Upper lobe of left lung (tissue), 6 donors: ENCODE measurements around the gene CRTC3. TPM values are rescaled to one million over a fixed set of nuclear protein-coding genes. Genes with fewer than 3 reads are reported as not detected.

Source experiments
- ATAC-seq, 2 donors: fragments of 200-7000 bp; cut with Tn5 transposase; one replicate each; pipeline ENCODE4 v1.9.1; 2022; ENCODE audit warnings: mild to moderate bottlenecking in 2 of 2, moderate library complexity in 2 of 2; ENCODE audit not compliant: low FRiP score in 2 of 2
- DNase-seq, 2 donors: peaks; one replicate each; pipeline ENCODE4 v3.0.0-alpha.2; 2019 to 2020
- H3K27ac ChIP-seq, 4 donors: fragments of 200-600 bp; sonication (generic); one replicate each; pipeline ENCODE4 v1.5.1; 2016 to 2019
- H3K27me3 ChIP-seq, 4 donors: fragments of 200-600 bp; sonication (generic); one replicate each; pipeline ENCODE4 v1.5.1; 2017 to 2019
- H3K36me3 ChIP-seq, 4 donors: fragments of 200-600 bp; sonication (generic); one replicate each; pipeline ENCODE4 v1.5.1; 2016 to 2019
- H3K4me1 ChIP-seq, 4 donors: fragments of 200-600 bp; sonication (generic); one replicate each; pipeline ENCODE4 v1.5.1; 2018 to 2019
- H3K4me3 ChIP-seq, 4 donors: fragments of 200-600 bp; sonication (generic); one replicate each; pipeline ENCODE4 v1.5.1; 2017 to 2019; ENCODE audit warnings: mild to moderate bottlenecking in 2 of 4, moderate library complexity in 1 of 4
- H3K9me3 ChIP-seq, 4 donors: fragments of 200-600 bp; sonication (generic); one replicate each; pipeline ENCODE4 v1.5.1; 2018 to 2019
- EP300 ChIP-seq, 4 donors: sonication (generic); formaldehyde crosslinking; IDR thresholded peaks; one replicate each; pipeline ENCODE4 v1.5.1; 2017; ENCODE audit warnings: antibody characterized with exemption in 4 of 4, control low read depth in 2 of 4
- POLR2A ChIP-seq, 4 donors: fragments of 450-650 bp; IDR thresholded peaks; one replicate each; pipeline ENCODE4 v1.5.1; 2016 to 2017; ENCODE audit warnings: antibody characterized with exemption in 4 of 4, mild to moderate bottlenecking in 2 of 4
- POLR2AphosphoS5 ChIP-seq, 2 donors: sonication (generic); formaldehyde crosslinking; IDR thresholded peaks; one replicate each; pipeline ENCODE4 v1.5.1; 2017; ENCODE audit warnings: antibody characterized with exemption in 2 of 2
- WGBS, 2 donors: methylation state at CpG; one replicate each; pipeline ENCODE4 v1.1.5; 2017 to 2018; 5-methylcytosine and 5-hydroxymethylcytosine counted together
- total RNA-seq, 6 donors: library from RNA; depleted of rRNA in 4 of 6; stranded (reverse); fragments of >200 nt in 4 of 6; gene quantifications; one replicate each; pipeline versions ENCODE4 v1.1.0 to v1.2.1, GENCODE V29; 2016 to 2021
- TF ChIP-seq, protein P1 (sequence below), 6 experiments: fragments of 450-650 bp in 4 of 6; fragments of 200-600 bp in 2 of 6; sonication (generic) in 2 of 6; IDR thresholded peaks; one replicate each; pipeline ENCODE4 v1.5.1; 2016 to 2019; ENCODE audit warnings: antibody characterized with exemption in 6 of 6
- donor health status: DM: no; HTN: no; CAD: no; lungs with moderate emphysema.
- donor health status: DM: no; HTN: yes; CAD: no; lungs with severe emphysema.

CRTC3 gene
- total RNA-seq, 6 donors from 2014 or later: 30.9 to 42.7 (median 35.1) TPM

- H3K4me1 ChIP-seq: peaks cover 0 to 18% (median 7%) of the 10 kb centered on the region in 4 donors
Observed at GRCh38 chr15:90539789-90540188, 10.1 kb downstream of the CRTC3 start.

GRCh38 chr15:90540768-90541167, 11.0 kb downstream of the CRTC3 start:
- H3K4me3 ChIP-seq: no peak overlapping the region
- TF ChIP-seq, protein P1, sequence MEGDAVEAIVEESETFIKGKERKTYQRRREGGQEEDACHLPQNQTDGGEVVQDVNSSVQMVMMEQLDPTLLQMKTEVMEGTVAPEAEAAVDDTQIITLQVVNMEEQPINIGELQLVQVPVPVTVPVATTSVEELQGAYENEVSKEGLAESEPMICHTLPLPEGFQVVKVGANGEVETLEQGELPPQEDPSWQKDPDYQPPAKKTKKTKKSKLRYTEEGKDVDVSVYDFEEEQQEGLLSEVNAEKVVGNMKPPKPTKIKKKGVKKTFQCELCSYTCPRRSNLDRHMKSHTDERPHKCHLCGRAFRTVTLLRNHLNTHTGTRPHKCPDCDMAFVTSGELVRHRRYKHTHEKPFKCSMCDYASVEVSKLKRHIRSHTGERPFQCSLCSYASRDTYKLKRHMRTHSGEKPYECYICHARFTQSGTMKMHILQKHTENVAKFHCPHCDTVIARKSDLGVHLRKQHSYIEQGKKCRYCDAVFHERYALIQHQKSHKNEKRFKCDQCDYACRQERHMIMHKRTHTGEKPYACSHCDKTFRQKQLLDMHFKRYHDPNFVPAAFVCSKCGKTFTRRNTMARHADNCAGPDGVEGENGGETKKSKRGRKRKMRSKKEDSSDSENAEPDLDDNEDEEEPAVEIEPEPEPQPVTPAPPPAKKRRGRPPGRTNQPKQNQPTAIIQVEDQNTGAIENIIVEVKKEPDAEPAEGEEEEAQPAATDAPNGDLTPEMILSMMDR (IDR thresholded peaks at IDR 0.05): no peak
- TF ChIP-seq EP300 (IDR thresholded peaks at IDR 0.05) (no peak), POLR2A (IDR thresholded peaks at IDR 0.05) (no peak)
- no peak overlapping the region for H3K27ac ChIP-seq
- DNase-seq: no peak
- no peaks in the 10 kb centered on the region for H3K9me3 ChIP-seq
- H3K4me1 ChIP-seq: peaks cover 0 to 12% (median 2%) of the 10 kb centered on the region in 4 donors
- 79 to 82% methylated on average over 3 of the region's 3 CpGs for WGBS, 2 donors
- no peak for ATAC-seq
- H3K27me3 ChIP-seq: no peaks in the 10 kb centered on the region
- peaks cover 0 to 22% (median 0%) of the 10 kb centered on the region in 4 donors for H3K36me3 ChIP-seq

More at GRCh38 chr15:90539789-90540188, 10.1 kb downstream of the CRTC3 start:
- H3K36me3 ChIP-seq: peaks cover 0 to 22% (median 0%) of the 10 kb centered on the region in 4 donors
- no peaks in the 10 kb centered on the region for H3K9me3 ChIP-seq
- ATAC-seq (no peak), DNase-seq (no peak)
- no peak overlapping the region for H3K4me3 ChIP-seq
- whole genome bisulfite sequencing, 2 donors: 90% methylated on average over 10 of the region's 10 CpGs
- TF ChIP-seq, protein P1 (IDR thresholded peaks at IDR 0.05): no peak
- no peak for TF ChIP-seq POLR2A (IDR thresholded peaks at IDR 0.05)
- no peak for TF ChIP-seq EP300 (IDR thresholded peaks at IDR 0.05)
- no peak for TF ChIP-seq POLR2AphosphoS5 (IDR thresholded peaks at IDR 0.05)
- H3K27ac ChIP-seq: no peak overlapping the region
- no peaks in the 10 kb centered on the region for H3K27me3 ChIP-seq

DNA sequence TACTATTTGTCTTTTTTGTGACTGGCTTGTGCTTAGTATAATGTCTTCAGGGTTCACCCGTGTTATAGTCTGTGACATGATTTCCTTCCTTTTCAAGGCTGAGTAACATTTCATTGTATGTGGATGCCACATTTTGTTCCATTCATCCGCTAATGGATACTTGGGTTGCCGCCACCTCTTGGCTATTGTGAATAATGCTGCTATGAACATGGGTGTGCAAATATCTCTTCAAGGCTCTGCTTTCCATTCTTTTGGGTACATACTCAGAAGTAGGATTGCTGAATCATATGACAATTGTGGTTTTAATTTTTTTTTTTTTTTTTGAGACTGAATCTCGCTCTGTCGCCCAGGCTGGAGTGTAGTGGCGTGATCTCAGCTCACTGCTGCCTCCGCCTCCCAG, 15.4 kb downstream of the CRTC3 start:
- no peaks in the 10 kb centered on the region for H3K4me1 ChIP-seq
- TF ChIP-seq, protein P1 (IDR thresholded peaks at IDR 0.05): no peak
- WGBS, 2 donors: 89 to 91% methylated on average over 7 of the region's 7 CpGs
- H3K4me3 ChIP-seq: no peak overlapping the region
- DNase-seq (no peak), ATAC-seq (no peak)
- H3K36me3 ChIP-seq: peaks cover 0 to 15% (median 0%) of the 10 kb centered on the region in 4 donors
- no peaks in the 10 kb centered on the region for H3K27me3 ChIP-seq
- H3K9me3 ChIP-seq: no peaks in the 10 kb centered on the region
- no peak overlapping the region for H3K27ac ChIP-seq

GRCh38 chr15:90547540-90547939, 17.8 kb downstream of the CRTC3 start:
- H3K27ac ChIP-seq: no peak overlapping the region
- 79 to 89% methylated on average over 2 of the region's 2 CpGs for WGBS, 2 donors
- no peaks in the 10 kb centered on the region for H3K9me3 ChIP-seq
- no peaks in the 10 kb centered on the region for H3K27me3 ChIP-seq
- DNase-seq (no peak), ATAC-seq (no peak)
- peaks cover 0 to 3% (median 0%) of the 10 kb centered on the region in 4 donors for H3K36me3 ChIP-seq
- TF ChIP-seq POLR2AphosphoS5 (IDR thresholded peaks at IDR 0.05): no peak
- TF ChIP-seq, protein P1 (IDR thresholded peaks at IDR 0.05): no peak
- TF ChIP-seq POLR2A (IDR thresholded peaks at IDR 0.05): no peak
- TF ChIP-seq EP300 (IDR thresholded peaks at IDR 0.05): no peak
- H3K4me1 ChIP-seq: peaks cover 3 to 13% (median 7%) of the 10 kb centered on the region in 4 donors
- no peak overlapping the region for H3K4me3 ChIP-seq

GRCh38 chr15:90550919-90551318, 21.2 kb downstream of the CRTC3 start:
- Histone ChIP-seq H3K27ac (peak overlapping the region in 2 of 4 donors; percentile 63 to 67), H3K4me3 (no peak overlapping the region), H3K36me3 (no peaks in the 10 kb centered on the region), H3K4me1 (peaks cover 11 to 21% (median 16%) of the 10 kb centered on the region in 4 donors), H3K27me3 (no peaks in the 10 kb centered on the region), H3K9me3 (no peaks in the 10 kb centered on the region)
- TF ChIP-seq, protein P1 (IDR thresholded peaks at IDR 0.05): no peak
- no peak for TF ChIP-seq POLR2AphosphoS5 (IDR thresholded peaks at IDR 0.05)
- no peak for TF ChIP-seq POLR2A (IDR thresholded peaks at IDR 0.05)
- TF ChIP-seq EP300 (IDR thresholded peaks at IDR 0.05): no peak
- no peak for ATAC-seq
- 70 to 82% methylated on average over 6 of the region's 6 CpGs for WGBS, 2 donors
- DNase-seq: no peak
